GM12872 (cell line): Measurements from ENCODE around the gene OR4E1.

ENCODE experiments used
- CTCF ChIP-seq: IDR thresholded peaks from 3 replicates; pipeline ENCODE4 v1.5.1; 2011; ENCODE audit warnings: low read depth, mild to moderate bottlenecking, low read length, moderate library complexity; ENCODE audit not compliant: insufficient read depth

The OR4E1 gene

GRCh38 chr14:21673718-21674117 lies at the start of gene OR4E1:
Gene OR4E1 (minus strand): TSS chr14:21673818. CDS start chr14:21670935, 2,883 bp downstream.
- TF ChIP-seq CTCF: no peak

- TF ChIP-seq CTCF: no peak
Observed at GRCh38 chr14:21721504-21721903, 47.9 kb upstream of the OR4E1 start.

- no peak for TF ChIP-seq CTCF
Observed at GRCh38 chr14:21719841-21720240, 46.2 kb upstream of the OR4E1 start.

GRCh38 chr14:21714318-21714929 lies 40.8 kb upstream of the OR4E1 start:
- TF ChIP-seq CTCF: no peak

- TF ChIP-seq CTCF: no peak
Observed at GRCh38 chr14:21712036-21712435, 38.4 kb upstream of the OR4E1 start.

- peak; percentile 82 for TF ChIP-seq CTCF
Observed at GRCh38 chr14:21711360-21711961, 37.8 kb upstream of the OR4E1 start.

GRCh38 chr14:21704338-21704737 lies 30.7 kb upstream of the OR4E1 start:
- no peak for TF ChIP-seq CTCF
